Measurements from ENCODE around the gene DIP2A. TPM values are rescaled to one million over a fixed set of nuclear protein-coding genes. Genes with fewer than 3 reads are reported as not detected.

Gene DIP2A
- total and polyA plus RNA-seq, 11 donors = 13.4 to 31.9 (median 22.6) TPM

DNA sequence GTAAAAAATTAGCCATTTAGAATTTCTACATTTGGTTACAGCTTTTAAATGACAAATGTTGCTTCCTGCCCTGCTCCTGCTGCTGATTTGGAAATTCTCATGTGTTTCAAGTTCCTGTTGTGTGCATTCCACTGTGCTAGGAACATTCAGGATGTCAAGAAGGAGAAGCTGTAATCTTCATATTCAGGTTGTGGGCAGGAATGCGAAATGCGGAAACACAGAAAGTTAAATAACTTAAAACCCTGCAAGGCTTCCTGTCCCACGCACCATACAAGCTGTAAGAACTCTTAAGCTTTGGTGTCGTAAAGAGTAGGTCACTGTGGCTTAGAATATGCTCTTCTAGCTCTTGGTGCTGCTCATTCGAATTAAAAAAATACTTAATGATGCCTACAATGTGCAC lies 93.6 kb downstream of the DIP2A start:
- DNase-seq = no peak
- ATAC-seq = peak in 1 of 4 donors; percentile 9
- peak overlapping the region in 1 of 12 donors; percentile 90 for H3K27ac ChIP-seq
- H3K36me3 ChIP-seq = peaks cover 0 to 100% (median 92%) of the 10 kb centered on the region in 9 donors
- H3K9me3 ChIP-seq = no peaks in the 10 kb centered on the region
- peak overlapping the region in 1 of 12 donors; percentile 45 for H3K4me3 ChIP-seq
- H3K4me1 ChIP-seq = peaks cover 0 to 38% (median 0%) of the 10 kb centered on the region in 12 donors
- TF ChIP-seq, protein P1, sequence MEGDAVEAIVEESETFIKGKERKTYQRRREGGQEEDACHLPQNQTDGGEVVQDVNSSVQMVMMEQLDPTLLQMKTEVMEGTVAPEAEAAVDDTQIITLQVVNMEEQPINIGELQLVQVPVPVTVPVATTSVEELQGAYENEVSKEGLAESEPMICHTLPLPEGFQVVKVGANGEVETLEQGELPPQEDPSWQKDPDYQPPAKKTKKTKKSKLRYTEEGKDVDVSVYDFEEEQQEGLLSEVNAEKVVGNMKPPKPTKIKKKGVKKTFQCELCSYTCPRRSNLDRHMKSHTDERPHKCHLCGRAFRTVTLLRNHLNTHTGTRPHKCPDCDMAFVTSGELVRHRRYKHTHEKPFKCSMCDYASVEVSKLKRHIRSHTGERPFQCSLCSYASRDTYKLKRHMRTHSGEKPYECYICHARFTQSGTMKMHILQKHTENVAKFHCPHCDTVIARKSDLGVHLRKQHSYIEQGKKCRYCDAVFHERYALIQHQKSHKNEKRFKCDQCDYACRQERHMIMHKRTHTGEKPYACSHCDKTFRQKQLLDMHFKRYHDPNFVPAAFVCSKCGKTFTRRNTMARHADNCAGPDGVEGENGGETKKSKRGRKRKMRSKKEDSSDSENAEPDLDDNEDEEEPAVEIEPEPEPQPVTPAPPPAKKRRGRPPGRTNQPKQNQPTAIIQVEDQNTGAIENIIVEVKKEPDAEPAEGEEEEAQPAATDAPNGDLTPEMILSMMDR (IDR thresholded peaks at IDR 0.05) = no peak
- no peak for TF ChIP-seq POLR2A (IDR thresholded peaks at IDR 0.05)
- WGBS, 4 donors = 75 to 91% (median 87%) methylated on average over 5 of the region's 5 CpGs
- intact Hi-C loops (cut with DNase I) = no loop called here
- H3K27me3 ChIP-seq = no peaks in the 10 kb centered on the region

DNA sequence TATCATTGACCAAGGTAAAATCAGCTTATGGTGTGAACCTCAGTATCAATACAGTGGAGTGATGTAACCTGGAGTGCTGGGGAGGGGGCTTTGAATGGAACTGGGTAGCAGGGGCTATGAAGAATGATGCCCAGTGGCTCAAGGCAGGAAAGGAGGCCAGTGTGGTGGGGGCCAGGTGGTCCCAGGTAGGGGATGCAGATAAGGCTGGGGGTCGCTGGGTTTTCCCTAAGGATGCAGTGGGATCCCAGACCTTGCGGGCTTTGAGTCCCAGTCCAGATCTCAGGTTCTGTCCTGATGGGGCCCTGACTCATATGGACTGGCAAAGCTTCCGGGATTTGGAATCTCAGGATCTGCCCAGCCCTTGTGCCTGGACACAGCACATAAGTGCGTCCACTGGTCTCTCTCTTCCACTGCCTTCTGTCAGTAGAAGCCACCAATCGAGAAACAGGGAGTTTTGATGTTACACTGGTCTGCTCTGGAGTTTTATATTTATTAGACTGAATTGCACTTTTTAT lies 94.2 kb downstream of the DIP2A start:
- ATAC-seq = no peak
- 86 to 98% (median 97%) methylated on average over 4 to 5 of the region's 5 CpGs for WGBS, 4 donors

GRCh38 chr21:46553993-46554392 lies 95.3 kb downstream of the DIP2A start:
- Histone ChIP-seq H3K4me1 (peaks cover 0 to 44% (median 2%) of the 10 kb centered on the region in 12 donors), H3K27me3 (no peaks in the 10 kb centered on the region), H3K27ac (no peak overlapping the region), H3K9me3 (no peaks in the 10 kb centered on the region), H3K36me3 (peaks cover 0 to 100% (median 88%) of the 10 kb centered on the region in 9 donors), H3K4me3 (no peak overlapping the region)
- 95 to 96% (median 95%) methylated on average over 13 of the region's 13 CpGs for WGBS, 4 donors
- intact Hi-C loops (cut with DNase I) = no loop called here
- TF ChIP-seq, protein P1 (IDR thresholded peaks at IDR 0.05) = no peak
- no peak for TF ChIP-seq POLR2A (IDR thresholded peaks at IDR 0.05)
- DNase-seq (no peak), ATAC-seq (no peak)

More for the DNA sequence above, 94.2 kb downstream of the DIP2A start:
- intact Hi-C loops (cut with DNase I) = no loop called here
- DNase-seq = no peak
- H3K27ac ChIP-seq = peak overlapping the region in 1 of 12 donors; percentile 90
- H3K4me3 ChIP-seq = no peak overlapping the region
- TF ChIP-seq, protein P1 (IDR thresholded peaks at IDR 0.05) = no peak
- no peak for TF ChIP-seq POLR2A (IDR thresholded peaks at IDR 0.05)
- H3K9me3 ChIP-seq = no peaks in the 10 kb centered on the region
- peaks cover 0 to 38% (median 0%) of the 10 kb centered on the region in 12 donors for H3K4me1 ChIP-seq
- H3K36me3 ChIP-seq = peaks cover 0 to 100% (median 92%) of the 10 kb centered on the region in 9 donors
- H3K27me3 ChIP-seq = no peaks in the 10 kb centered on the region

DNA sequence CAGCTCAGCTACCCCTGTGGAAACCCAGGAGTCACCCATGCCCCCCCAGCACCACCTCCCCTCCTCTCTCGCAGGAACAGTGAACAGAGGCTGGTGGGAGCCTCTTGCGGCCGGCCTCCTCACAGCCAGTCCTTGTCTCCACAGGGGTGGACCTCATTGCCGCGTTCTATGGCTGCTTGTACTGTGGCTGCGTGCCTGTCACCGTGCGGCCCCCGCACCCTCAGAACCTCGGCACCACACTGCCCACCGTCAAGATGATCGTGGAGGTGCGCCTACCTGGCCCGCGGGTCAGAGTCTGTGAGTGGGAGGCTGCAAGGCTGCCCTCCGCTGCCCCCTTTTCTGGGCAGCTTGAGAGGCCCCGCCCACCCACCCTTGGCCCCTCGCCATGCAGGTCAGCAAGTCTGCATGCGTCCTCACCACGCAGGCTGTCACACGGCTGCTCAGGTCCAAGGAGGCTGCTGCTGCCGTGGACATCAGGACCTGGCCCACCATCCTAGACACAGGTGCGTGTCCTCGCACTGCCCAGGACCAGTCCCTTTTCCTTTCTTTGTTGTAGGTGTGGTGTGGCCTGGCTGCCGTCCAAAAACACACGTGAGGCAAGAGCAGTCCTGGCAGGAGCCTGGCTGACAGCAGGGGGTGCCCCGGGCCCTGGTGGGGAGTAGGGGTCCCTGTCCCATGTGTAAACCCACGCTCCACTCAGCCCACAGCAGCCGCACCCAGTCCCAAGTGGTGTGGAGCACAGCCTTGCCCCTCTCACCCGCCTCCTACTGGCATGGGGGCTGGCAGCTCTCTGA lies 95.9 kb downstream of the DIP2A start:
- H3K4me3 ChIP-seq = no peak overlapping the region
- DNase-seq (no peak), ATAC-seq (peak in 3 of 4 donors; percentile 4 to 13 (median 5))
- peak overlapping the region in 5 of 12 donors; percentile 49 to 82 (median 70) for H3K27ac ChIP-seq
- H3K36me3 ChIP-seq = peaks cover 0 to 99% (median 87%) of the 10 kb centered on the region in 9 donors
- no peaks in the 10 kb centered on the region for H3K27me3 ChIP-seq
- no peak for TF ChIP-seq POLR2A (IDR thresholded peaks at IDR 0.05)
- TF ChIP-seq, protein P1 (IDR thresholded peaks at IDR 0.05) = no peak
- intact Hi-C loops (cut with DNase I) = no loop called here
- no peaks in the 10 kb centered on the region for H3K9me3 ChIP-seq
- peaks cover 2 to 50% (median 9%) of the 10 kb centered on the region in 12 donors for H3K4me1 ChIP-seq
- 80 to 89% (median 86%) methylated on average over 18 to 30 of the region's 30 CpGs for WGBS, 4 donors
